Measurements from ENCODE around the gene TEX51.

DNA sequence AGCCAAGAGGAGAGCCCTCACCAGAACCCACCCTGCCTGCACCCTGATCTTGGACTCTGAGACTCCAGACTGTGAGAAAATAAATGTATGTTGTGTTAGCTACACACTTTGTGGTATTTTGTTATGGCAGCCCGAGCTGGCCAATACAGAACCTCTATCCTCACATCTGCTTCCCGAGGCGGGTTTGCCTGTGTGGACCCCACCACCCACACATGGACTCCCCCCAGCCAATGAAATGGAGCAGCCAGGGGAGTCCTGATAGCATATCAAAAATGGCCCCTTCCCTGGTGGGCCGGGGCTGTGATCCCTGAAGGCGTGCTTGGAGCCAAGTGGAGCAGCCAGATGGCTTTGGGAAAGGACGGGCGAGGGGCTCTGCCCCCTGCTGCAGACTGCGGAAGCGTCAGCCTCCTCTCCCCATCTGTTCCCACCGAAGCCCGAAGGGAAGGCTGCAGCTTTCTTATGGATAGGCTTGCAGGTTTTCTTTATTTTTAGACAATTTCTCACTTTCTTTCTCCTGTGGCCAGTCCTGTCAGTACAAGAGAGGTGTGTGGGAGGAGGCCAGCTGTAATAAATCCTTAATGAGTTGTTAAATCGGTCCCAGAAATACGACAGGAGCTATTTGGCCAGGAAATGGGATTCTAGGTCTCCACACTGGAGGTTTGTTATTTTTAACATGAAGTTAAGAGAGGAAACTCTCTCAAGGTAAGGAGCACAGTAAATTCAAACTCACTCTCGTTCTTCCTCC lies 34.4 kb downstream of the TEX51 start:
- TF ChIP-seq, protein P1, sequence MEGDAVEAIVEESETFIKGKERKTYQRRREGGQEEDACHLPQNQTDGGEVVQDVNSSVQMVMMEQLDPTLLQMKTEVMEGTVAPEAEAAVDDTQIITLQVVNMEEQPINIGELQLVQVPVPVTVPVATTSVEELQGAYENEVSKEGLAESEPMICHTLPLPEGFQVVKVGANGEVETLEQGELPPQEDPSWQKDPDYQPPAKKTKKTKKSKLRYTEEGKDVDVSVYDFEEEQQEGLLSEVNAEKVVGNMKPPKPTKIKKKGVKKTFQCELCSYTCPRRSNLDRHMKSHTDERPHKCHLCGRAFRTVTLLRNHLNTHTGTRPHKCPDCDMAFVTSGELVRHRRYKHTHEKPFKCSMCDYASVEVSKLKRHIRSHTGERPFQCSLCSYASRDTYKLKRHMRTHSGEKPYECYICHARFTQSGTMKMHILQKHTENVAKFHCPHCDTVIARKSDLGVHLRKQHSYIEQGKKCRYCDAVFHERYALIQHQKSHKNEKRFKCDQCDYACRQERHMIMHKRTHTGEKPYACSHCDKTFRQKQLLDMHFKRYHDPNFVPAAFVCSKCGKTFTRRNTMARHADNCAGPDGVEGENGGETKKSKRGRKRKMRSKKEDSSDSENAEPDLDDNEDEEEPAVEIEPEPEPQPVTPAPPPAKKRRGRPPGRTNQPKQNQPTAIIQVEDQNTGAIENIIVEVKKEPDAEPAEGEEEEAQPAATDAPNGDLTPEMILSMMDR (conservative IDR thresholded peaks at IDR 0.05; ENCODE audit: low read length): no peak
- TF ChIP-seq EZH2phosphoT487 (IDR thresholded peaks at IDR 0.05; ENCODE audit: borderline replicate concordance, low read depth, low read length): no peak

Data from OCI-LY7 (cell line).